Keratinocyte (primary cell): ENCODE measurements around the gene TPM1.

ENCODE experiments used
- CTCF ChIP-seq, 3 experiments: IDR thresholded peaks in 1 of 3; conservative IDR thresholded peaks in 1 of 3; optimal IDR thresholded peaks in 1 of 3; 2 replicates in 2 of 3; 3 replicates in 1 of 3; pipeline versions ENCODE3 to v1.5.1; 2011; ENCODE audit warnings: low read length in 3 of 3, mild to moderate bottlenecking in 3 of 3, moderate library complexity in 2 of 3, control low read depth in 1 of 3, inconsistent platforms in 1 of 3; ENCODE audit not compliant: insufficient read depth in 2 of 3; ENCODE audit errors: extremely low read depth in 1 of 3
- EZH2 ChIP-seq: IDR thresholded peaks from one replicate; pipeline ENCODE4 v1.6.1; 2012; ENCODE audit warnings: inconsistent platforms, mild to moderate bottlenecking, low read length, moderate library complexity

- TF ChIP-seq CTCF (optimal IDR thresholded peaks at IDR 0.05 in 1 of 3, IDR thresholded peaks at IDR 0.05 in 1 of 3, conservative IDR thresholded peaks at IDR 0.05 in 1 of 3; ENCODE audit: extremely low read depth in 1 of 3, insufficient read depth in 2 of 3, low read length in 3 of 3): no peak
- TF ChIP-seq EZH2: no peak
These were observed 38.2 kb downstream of the TPM1 start for GRCh38 chr15:63080634-63081250.
